HepG2 (cell line): ENCODE data around the gene WDR37. TPM values are rescaled to one million over a fixed set of nuclear protein-coding genes. Genes with fewer than 3 reads are reported as not detected.

Experiments
- ATAC-seq: fragments of 200-7000 bp; cut with Tn5 transposase; 3 replicates; pipeline ENCODE4 v1.9.1; 2020; ENCODE audit warnings: mild to moderate bottlenecking, moderate library complexity
- BruUV-seq: library from RNA; stranded (reverse); fragments of 400-500 nt; replicated peaks from 2 replicates; lab custom pipeline; 2021; lab: Mats Ljungman, UMichigan
- CTCF ChIA-PET: fragments of 300-600 bp; formaldehyde crosslinking; extraction: SDS; loops from one replicate; lab custom pipeline; 2021; ENCODE audit warnings: low total read pairs, inconsistent platforms, low intra/inter-chr PET ratio; lab: Yijun Ruan, JAX
- POLR2A ChIA-PET: fragments of 350-600 bp; sonication (Branson Sonifier 250); formaldehyde crosslinking; loops from one replicate; lab custom pipeline; 2020; ENCODE audit warnings: antibody characterized with exemption, inconsistent platforms; lab: Yijun Ruan, JAX
- DNase-seq: peaks from one replicate; pipeline ENCODE4 v3.0.0-alpha.2; 2015; ENCODE audit warnings: low spot score
- FAIRE-seq: peaks from 3 replicates; lab custom pipeline; 2011; peaks lifted over from hg19 to GRCh38; lab: Jason Lieb, UNC
- H2AFZ ChIP-seq: one replicate; pipeline ENCODE4 v1.6.1; 2011; ENCODE audit warnings: low read length, inconsistent platforms
- H3K27ac ChIP-seq: fragments of 300-600 bp; 3 replicates; pipeline ENCODE4 v1.8.0; 2011; ENCODE audit warnings: mixed run types, mild to moderate bottlenecking, mixed read lengths, low read length, inconsistent platforms; ENCODE audit not compliant: insufficient read depth; ENCODE audit errors: extremely low read length
- H3K27me3 ChIP-seq, 2 experiments: fragments of 200-600 bp in 1 of 2; 2 replicates in 1 of 2; 3 replicates in 1 of 2; pipeline versions ENCODE4 v1.6.0 to v1.8.0; 2011; ENCODE audit warnings: low read length in 2 of 2, mild to moderate bottlenecking in 2 of 2, moderate library complexity in 2 of 2, inconsistent platforms in 1 of 2; ENCODE audit not compliant: insufficient read depth in 2 of 2, control insufficient read depth in 1 of 2
- H3K36me3 ChIP-seq, 2 experiments: fragments of 200-600 bp in 1 of 2; replicated peaks in 1 of 2; 2 replicates in 1 of 2; 3 replicates in 1 of 2; pipeline versions ENCODE4 v1.5.1 to v1.8.0; 2011; ENCODE audit warnings: low read length in 2 of 2, inconsistent platforms in 1 of 2; ENCODE audit not compliant: insufficient read depth in 2 of 2, control insufficient read depth in 1 of 2
- H3K4me1 ChIP-seq: 2 replicates; pipeline ENCODE4 v1.5.1; 2012; ENCODE audit warnings: low read length, inconsistent platforms; ENCODE audit not compliant: insufficient read depth
- H3K4me2 ChIP-seq: 2 replicates; pipeline ENCODE4 v1.6.0; 2011; ENCODE audit warnings: low read depth, low read length, inconsistent platforms
- H3K4me3 ChIP-seq, 3 experiments: fragments of 200-600 bp in 1 of 3; sonication (generic), shearing (Covaris generic) in 1 of 3; replicated peaks in 1 of 3; 2 replicates each; pipeline ENCODE4 v1.5.1; 2011 to 2016; ENCODE audit warnings: low read length in 3 of 3, inconsistent platforms in 2 of 3, low read depth in 2 of 3, mild to moderate bottlenecking in 2 of 3, control low read depth in 1 of 3, mixed read lengths in 1 of 3; ENCODE audit not compliant: insufficient read depth in 1 of 3
- H3K79me2 ChIP-seq: one replicate; pipeline ENCODE4 v1.6.1; 2011; ENCODE audit warnings: low read length, inconsistent platforms; ENCODE audit not compliant: insufficient read depth
- H3K9ac ChIP-seq: 2 replicates; pipeline ENCODE4 v1.6.0; 2011; ENCODE audit warnings: mild to moderate bottlenecking, low read depth, low read length, inconsistent platforms; ENCODE audit not compliant: insufficient read depth
- H3K9me3 ChIP-seq: 2 replicates; pipeline ENCODE4 v1.5.1; 2012; ENCODE audit warnings: mild to moderate bottlenecking, low read length
- H4K20me1 ChIP-seq: 2 replicates; pipeline ENCODE4 v1.6.0; 2011; ENCODE audit warnings: inconsistent platforms, mild to moderate bottlenecking, low read length, moderate library complexity; ENCODE audit not compliant: insufficient read depth
- ASH2L ChIP-seq: fragments of 300-600, 200-600 bp; sonication (generic); IDR thresholded peaks from 2 replicates; pipeline ENCODE4 v1.7.0; 2017; ENCODE audit warnings: low read depth, mild to moderate bottlenecking, moderate library complexity, mixed read lengths, low read length; ENCODE audit not compliant: insufficient read length
- ATF5 ChIP-seq: sonication (generic); formaldehyde crosslinking; IDR thresholded peaks from 2 replicates; pipeline ENCODE4 v1.4.0; 2020; ENCODE audit warnings: mild to moderate bottlenecking, low read depth, missing genetic modification reagents
- ATF6 ChIP-seq: sonication (generic); formaldehyde crosslinking; conservative IDR thresholded peaks from 2 replicates; pipeline ENCODE4 v1.4.0; 2020; ENCODE audit warnings: missing genetic modification reagents
- BCL6 ChIP-seq: IDR thresholded peaks from 2 replicates; pipeline ENCODE4 v1.6.1; 2016; ENCODE audit warnings: missing genetic modification reagents, missing compliant biosample characterization
- CREB1 ChIP-seq, 2 experiments: fragments of 450-650 bp in 1 of 2; IDR thresholded peaks; 2 replicates each; pipeline ENCODE4 v1.6.1; 2016 to 2017; ENCODE audit warnings: control low read depth in 1 of 2, mild to moderate bottlenecking in 1 of 2, missing compliant biosample characterization in 1 of 2, missing genetic modification characterization in 1 of 2
- FOXP1 ChIP-seq, 2 experiments: fragments of 450-650 bp in 1 of 2; IDR thresholded peaks; 2 replicates each; pipeline ENCODE4 v1.6.1; 2017 to 2018; ENCODE audit warnings: antibody characterized with exemption in 1 of 2
- HIVEP1 ChIP-seq: sonication (generic); formaldehyde crosslinking; IDR thresholded peaks from 2 replicates; pipeline ENCODE4 v1.4.0; 2020; ENCODE audit warnings: mild to moderate bottlenecking, missing genetic modification reagents
- MTA1 ChIP-seq: sonication (generic); formaldehyde crosslinking; IDR thresholded peaks from 2 replicates; pipeline ENCODE4 v1.4.0; 2020; ENCODE audit warnings: missing genetic modification reagents, mild to moderate bottlenecking, borderline replicate concordance
- RAD21 ChIP-seq: fragments of 450-650 bp; formaldehyde crosslinking; IDR thresholded peaks from 2 replicates; pipeline ENCODE4 v1.5.0; 2020; ENCODE audit warnings: mild to moderate bottlenecking
- REXO4 ChIP-seq: sonication (generic); formaldehyde crosslinking; IDR thresholded peaks from 2 replicates; pipeline ENCODE4 v1.8.0; 2022; ENCODE audit warnings: missing genetic modification reagents, mild to moderate bottlenecking, borderline replicate concordance
- THAP7 ChIP-seq: sonication (generic); formaldehyde crosslinking; IDR thresholded peaks from 2 replicates; pipeline ENCODE4 v1.8.1; 2023; ENCODE audit warnings: mild to moderate bottlenecking, missing genetic modification reagents
- ZBTB7A ChIP-seq: sonication (generic); formaldehyde crosslinking; IDR thresholded peaks from 2 replicates; pipeline ENCODE4 v1.8.0; 2022; ENCODE audit warnings: mild to moderate bottlenecking, missing genetic modification reagents
- ZFP82 ChIP-seq: sonication (generic); formaldehyde crosslinking; IDR thresholded peaks from 2 replicates; pipeline ENCODE4 v1.5.1; 2020; ENCODE audit warnings: mild to moderate bottlenecking, missing genetic modification reagents, borderline replicate concordance
- ZNF432 ChIP-seq: sonication (generic); formaldehyde crosslinking; IDR thresholded peaks from 2 replicates; pipeline ENCODE4 v1.5.0; 2020; ENCODE audit warnings: missing genetic modification reagents, mild to moderate bottlenecking, borderline replicate concordance
- ZNF616 ChIP-seq: sonication (generic); formaldehyde crosslinking; IDR thresholded peaks from 2 replicates; pipeline ENCODE4 v1.5.0; 2020; ENCODE audit warnings: low read depth, mild to moderate bottlenecking, missing genetic modification reagents
- ZNF703 ChIP-seq: sonication (generic); formaldehyde crosslinking; IDR thresholded peaks from 2 replicates; pipeline ENCODE4 v1.5.1; 2020; ENCODE audit warnings: missing genetic modification reagents, mild to moderate bottlenecking, moderate library complexity, borderline replicate concordance
- ZNF724P ChIP-seq: sonication (generic); formaldehyde crosslinking; IDR thresholded peaks from 2 replicates; pipeline ENCODE4 v1.8.0; 2022; ENCODE audit warnings: missing genetic modification reagents, borderline replicate concordance
- ZNF746 ChIP-seq: sonication (generic); formaldehyde crosslinking; IDR thresholded peaks from 2 replicates; pipeline ENCODE4 v1.8.0; 2022; ENCODE audit warnings: mild to moderate bottlenecking, missing genetic modification reagents
- ZNF766 ChIP-seq: sonication (generic); formaldehyde crosslinking; IDR thresholded peaks from 2 replicates; pipeline ENCODE4 v1.5.0; 2020; ENCODE audit warnings: missing genetic modification reagents, borderline replicate concordance
- ZNF816 ChIP-seq: sonication (generic); formaldehyde crosslinking; IDR thresholded peaks from 2 replicates; pipeline ENCODE4 v1.8.0; 2022; ENCODE audit warnings: missing genetic modification reagents, mild to moderate bottlenecking, borderline replicate concordance
- ZSCAN25 ChIP-seq: sonication (generic); formaldehyde crosslinking; IDR thresholded peaks from 2 replicates; pipeline ENCODE4 v1.8.0; 2022; ENCODE audit warnings: mild to moderate bottlenecking, missing genetic modification reagents
- WGBS: methylation state at CpG from one replicate; pipeline ENCODE4 v1.1.6; 2017; ENCODE audit warnings: low lambda C conversion rate; 5-methylcytosine and 5-hydroxymethylcytosine counted together
- in situ Hi-C: cut with HindIII; loops from 2 replicates; pipeline ENCODE4 v1.10.0; 2017; ENCODE audit warnings: low pct_unique_long_range_greater_than_20kb; ENCODE audit not compliant: extremely low pct_ligation_motif_present
- intact Hi-C: fragments of 100-400 bp; cut with micrococcal nuclease; formaldehyde crosslinking; loops from one replicate; pipeline ENCODE4 v1.10.0; 2022; ENCODE audit not compliant: unreplicated experiment
- polyA plus RNA-seq, 8 experiments: library from polyadenylated mRNA; depleted of rRNA in 3 of 8; stranded (reverse) in 7 of 8; unstranded in 1 of 8; fragments of >200 nt; fragmentation: Illumina TruSeq in 4 of 8; extraction: Trizol in 4 of 8; gene quantifications; 2 replicates each; pipeline versions ENCODE4 v1.2.1 to v1.2.3, GENCODE V29; 2011 to 2016; ENCODE audit warnings: low read depth in 4 of 8, missing spikeins in 1 of 8, mixed read lengths in 1 of 8; ENCODE audit not compliant: insufficient read depth in 1 of 8
- total RNA-seq, 5 experiments: library from RNA; depleted of rRNA; stranded (reverse); fragments of >200 nt; fragmentation: Illumina TruSeq; extraction: Trizol; gene quantifications; 2 replicates each; pipeline ENCODE4 v1.2.3, GENCODE V29; 2016; ENCODE audit warnings: low read depth in 1 of 5

WDR37 gene
- total and polyA plus RNA-seq, 2 of the 13 experiments (the other 11 are each of a cell fraction or from before 2014, with no cell fraction given): 5.9 to 7.5 TPM

GRCh38 chr10:1048349-1048731 is 7.8 kb upstream of the WDR37 start:
- BruUV-seq: TSS peak; percentile 75
- WGBS: no CpG with 5 or more reads among the region's 37 CpGs
- CTCF ChIA-PET: no interaction called here
- peaks cover 80% of the 10 kb centered on the region for H3K79me2 ChIP-seq
- DNase-seq (peak; percentile 9), FAIRE-seq (no peak), ATAC-seq (no peak)
- peaks cover 50% of the 10 kb centered on the region for H4K20me1 ChIP-seq
- H3K36me3 ChIP-seq: peaks cover 3 to 16% of the 10 kb centered on the region in 2 experiments; a peak in 4 of 5 replicates
- H3K4me3 ChIP-seq: peak overlapping the region; percentile 80 to 98 (median 93)
- in situ Hi-C loops (no loop called here), intact Hi-C loops (loop anchor here (2.0 to 5.0 kb wide), 2 partner anchors 61 to 118 kb away; partner anchors contain the start of genes GTPBP4 and LARP4B)
- H3K4me2 ChIP-seq: peak overlapping the region; percentile 64
- H3K27ac ChIP-seq: peak overlapping the region; percentile 96
- H3K9ac ChIP-seq: peak overlapping the region; percentile 94
- no peak overlapping the region for H2AFZ ChIP-seq
- H3K4me1 ChIP-seq: peaks cover 59% of the 10 kb centered on the region
- POLR2A ChIA-PET: interaction anchor here (1.0 to 1.9 kb wide), 13 partner anchors 9 to 117 kb away, joined by 3 to 15 read pairs (median 5); partner anchors contain the start of genes GTPBP4 and LARP4B
- H3K27me3 ChIP-seq: no peaks in the 10 kb centered on the region; a peak in 1 of 5 replicates
- H3K9me3 ChIP-seq: no peaks in the 10 kb centered on the region
- peak; percentile 18; the same call in 1 of the 2 replicates for TF ChIP-seq ZNF432 (CRISPR knock-in tag)
- TF ChIP-seq CREB1 (IDR thresholded peaks at IDR 0.05): peak; percentile 82
- no peak for TF ChIP-seq CREB1 (CRISPR knock-in tag; IDR thresholded peaks at IDR 0.05)
- TF ChIP-seq RAD21 (CRISPR knock-in tag): peak; percentile 51
- TF ChIP-seq ZNF724P (CRISPR knock-in tag): peak; percentile 59; the same call in 1 of the 2 replicates
- TF ChIP-seq ZNF703 (CRISPR knock-in tag): 0 out of 2 replicates have a peak, but pooled peaks have one; percentile 48
- peak; percentile 54; the same call in 1 of the 2 replicates for TF ChIP-seq ZFP82 (CRISPR knock-in tag)
- TF ChIP-seq HIVEP1 (CRISPR knock-in tag): 0 out of 2 replicates have a peak, but pooled peaks have one; percentile 19
- no peak for TF ChIP-seq ZSCAN25 (CRISPR knock-in tag)
- 0 out of 2 replicates have a peak, but pooled peaks have one; percentile 24 for TF ChIP-seq ZNF616 (CRISPR knock-in tag)
- TF ChIP-seq FOXP1 (IDR thresholded peaks at IDR 0.05): no peak
- no peak for TF ChIP-seq FOXP1 (CRISPR knock-in tag; IDR thresholded peaks at IDR 0.05)
- 0 out of 2 replicates have a peak, but pooled peaks have one; percentile 9 for TF ChIP-seq MTA1 (CRISPR knock-in tag)
- 0 out of 2 replicates have a peak, but pooled peaks have one; percentile 0 for TF ChIP-seq ZBTB7A (CRISPR knock-in tag)
- 0 out of 2 replicates have a peak, but pooled peaks have one; percentile 30 for TF ChIP-seq ZNF746 (CRISPR knock-in tag)
- TF ChIP-seq ZNF766 (CRISPR knock-in tag): peak; percentile 46; the same call in 1 of the 2 replicates
- 0 out of 2 replicates have a peak, but pooled peaks have one; percentile 53 for TF ChIP-seq REXO4
- 0 out of 2 replicates have a peak, but pooled peaks have one; percentile 22 for TF ChIP-seq ATF5 (CRISPR knock-in tag)
- no peak for TF ChIP-seq ATF6 (CRISPR knock-in tag)
- TF ChIP-seq THAP7 (CRISPR knock-in tag): peak; percentile 7; the same call in 1 of the 2 replicates
- TF ChIP-seq ASH2L: peak; percentile 64
- TF ChIP-seq BCL6 (CRISPR knock-in tag): 0 out of 2 replicates have a peak, but pooled peaks have one; percentile 4
- TF ChIP-seq ZNF816: 0 out of 2 replicates have a peak, but pooled peaks have one; percentile 79
